HG03025 (cell line): ENCODE data around the gene LDLRAD3.
"Not testable (repeated sequence)": the region's sequence is repeated elsewhere in the genome, so short reads cannot be mapped to it uniquely, and the experiment has no call there.

Experiments
- ATAC-seq: cut with Tn5 transposase; IDR thresholded peaks from one replicate; pipeline ENCODE4 v1.9.1; 2021; ENCODE audit warnings: mild to moderate bottlenecking, moderate library complexity; ENCODE audit not compliant: unreplicated experiment, low FRiP score

LDLRAD3 gene, protein sequence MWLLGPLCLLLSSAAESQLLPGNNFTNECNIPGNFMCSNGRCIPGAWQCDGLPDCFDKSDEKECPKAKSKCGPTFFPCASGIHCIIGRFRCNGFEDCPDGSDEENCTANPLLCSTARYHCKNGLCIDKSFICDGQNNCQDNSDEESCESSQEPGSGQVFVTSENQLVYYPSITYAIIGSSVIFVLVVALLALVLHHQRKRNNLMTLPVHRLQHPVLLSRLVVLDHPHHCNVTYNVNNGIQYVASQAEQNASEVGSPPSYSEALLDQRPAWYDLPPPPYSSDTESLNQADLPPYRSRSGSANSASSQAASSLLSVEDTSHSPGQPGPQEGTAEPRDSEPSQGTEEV

DNA sequence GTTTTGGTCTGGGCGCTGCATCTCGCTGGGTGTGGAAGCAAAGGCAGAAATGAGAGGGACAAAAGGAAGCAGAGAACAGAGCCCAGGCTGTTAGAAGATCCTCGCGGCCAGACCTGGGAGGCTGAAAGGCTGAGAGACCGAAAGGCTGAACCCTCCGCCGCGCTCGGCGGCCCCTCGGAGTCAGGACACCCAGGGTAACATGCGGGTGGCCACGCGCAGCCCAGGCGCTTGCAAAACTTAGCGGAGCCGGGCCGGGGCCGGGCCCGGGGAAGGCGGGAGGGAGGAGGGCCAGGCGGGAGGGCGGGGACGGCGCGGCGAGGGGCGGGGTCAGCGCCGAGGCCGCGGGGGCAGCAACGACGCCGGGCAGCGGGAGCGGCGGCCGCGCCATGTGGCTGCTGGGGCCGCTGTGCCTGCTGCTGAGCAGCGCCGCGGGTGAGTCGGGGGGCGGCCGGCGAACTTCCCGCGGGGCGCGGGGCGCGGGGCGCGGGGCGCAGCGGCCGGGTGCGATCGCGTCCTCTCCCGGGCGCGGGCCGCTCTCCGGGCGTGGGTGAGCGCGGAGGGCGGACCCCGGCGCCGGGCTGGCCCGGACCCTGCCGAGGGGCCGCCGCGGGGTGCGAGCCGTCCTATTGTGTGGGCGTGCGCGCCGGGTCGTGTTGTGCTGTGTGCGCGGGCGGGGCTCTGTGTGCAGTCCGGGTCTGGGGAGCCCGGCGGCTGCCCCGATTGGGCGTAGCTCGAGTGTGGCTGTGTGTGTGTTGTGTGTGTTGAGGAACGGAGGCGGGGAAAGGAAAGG, at the start of gene LDLRAD3:
Gene LDLRAD3 (plus strand): TSS at position 350 of the 790 bp plus-strand sequence. CDS start 37 bp downstream, at position 387.
- ATAC-seq: peak; percentile 52

DNA sequence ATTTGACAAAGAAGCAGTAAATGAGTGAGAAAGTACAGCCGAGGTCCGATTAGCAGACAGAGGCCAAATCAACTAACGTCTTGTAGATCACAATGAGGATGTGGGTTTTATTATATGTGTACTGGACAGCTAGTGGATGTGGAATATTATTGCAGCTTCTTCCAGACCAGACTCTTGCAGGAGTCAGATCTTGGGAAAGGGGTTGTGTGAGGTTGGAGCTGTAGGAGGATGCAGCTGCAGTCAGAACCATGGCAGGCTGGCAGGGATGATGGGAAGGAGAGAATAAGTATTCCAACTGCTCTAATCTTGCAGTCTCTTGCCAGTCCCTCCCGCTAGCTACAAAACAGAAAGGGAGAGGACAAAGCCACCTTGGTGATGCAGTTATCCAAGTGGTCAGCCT, 46.8 kb upstream of the LDLRAD3 start:
- ATAC-seq: no peak

DNA sequence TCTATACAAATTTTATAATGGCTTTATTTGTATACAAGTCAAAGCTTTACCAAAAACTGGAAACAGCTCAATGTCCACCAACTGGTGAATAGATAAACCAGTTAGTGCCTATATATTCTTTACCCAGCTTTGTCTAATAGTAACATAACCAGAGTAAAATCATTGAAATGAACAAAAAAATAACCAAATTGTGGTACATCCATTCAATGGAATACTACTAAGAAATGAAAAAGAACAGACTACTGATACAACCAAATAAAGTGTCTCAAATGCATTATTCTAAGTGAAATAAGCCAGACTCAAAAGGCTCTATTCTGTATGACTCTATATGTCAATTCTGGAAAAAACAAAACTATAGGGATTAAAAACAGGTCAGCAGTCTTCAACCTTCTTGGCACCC, 40.9 kb upstream of the LDLRAD3 start:
- no peak for ATAC-seq

DNA sequence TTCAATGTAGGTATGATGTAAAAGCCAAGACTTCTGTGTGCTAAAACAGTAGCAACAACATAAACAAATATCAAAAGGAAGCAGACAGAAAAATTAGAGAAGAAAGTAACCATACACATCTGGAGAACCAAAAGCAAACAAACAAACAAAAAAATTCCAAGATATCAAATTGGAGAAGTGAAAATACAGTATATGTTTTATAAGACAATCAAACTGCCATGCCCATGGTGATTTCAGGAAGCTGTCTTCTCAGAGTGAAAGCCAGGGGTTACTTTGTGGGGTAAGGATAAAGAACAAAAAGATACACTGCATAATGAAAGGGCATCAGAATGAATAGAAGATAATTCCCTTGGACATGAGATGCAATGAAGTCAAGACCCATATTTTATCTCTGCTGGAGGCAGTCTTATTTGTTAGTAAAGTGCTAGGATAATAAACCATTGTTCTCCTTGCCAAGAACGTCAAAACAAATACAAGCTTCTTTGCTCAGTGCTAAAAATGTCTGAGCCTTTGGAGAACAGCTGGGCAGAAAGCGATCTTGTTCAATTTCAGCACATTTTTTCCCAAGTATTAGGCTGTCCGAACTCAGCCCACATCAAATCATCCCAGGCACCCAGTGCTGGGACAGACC, 38.1 kb upstream of the LDLRAD3 start:
- no peak for ATAC-seq

DNA sequence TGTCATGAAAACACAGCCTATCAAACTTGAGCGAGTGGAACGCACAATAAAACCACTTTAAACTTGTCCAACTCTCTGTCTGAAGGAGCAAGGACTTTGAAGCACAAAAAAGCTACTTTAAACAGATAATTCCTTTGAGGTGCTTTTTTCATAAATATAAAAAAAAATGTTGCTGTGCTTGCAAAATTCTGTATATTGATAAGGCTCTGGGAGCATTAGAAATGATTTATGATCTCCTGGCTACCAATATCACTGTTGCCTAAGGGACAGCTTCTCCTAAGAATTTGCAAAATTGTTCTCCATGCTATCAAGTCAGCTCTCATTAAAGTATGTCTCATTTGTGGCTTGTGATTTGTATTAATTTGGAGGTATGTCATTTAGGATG, 37.6 kb upstream of the LDLRAD3 start:
- ATAC-seq: no peak

DNA sequence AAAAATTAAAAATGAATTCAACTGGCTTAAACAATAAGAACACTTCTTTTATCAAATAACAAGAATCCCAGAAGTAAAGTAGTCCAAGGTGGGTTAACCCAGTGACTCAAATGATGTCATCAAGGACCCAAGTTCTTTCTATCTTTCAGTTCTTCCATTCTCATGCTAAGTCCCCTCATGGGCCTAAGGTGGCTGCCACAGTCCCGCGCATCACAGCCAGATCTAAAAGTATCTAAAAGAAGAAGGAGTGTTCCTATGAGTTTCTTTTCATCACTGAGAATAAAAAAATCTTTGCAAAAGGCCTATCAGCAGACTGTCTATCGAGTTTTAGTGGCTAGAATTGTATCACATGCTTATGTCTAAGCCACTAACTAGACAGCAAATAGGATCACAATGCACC, 37.2 kb upstream of the LDLRAD3 start:
- no peak for ATAC-seq

DNA sequence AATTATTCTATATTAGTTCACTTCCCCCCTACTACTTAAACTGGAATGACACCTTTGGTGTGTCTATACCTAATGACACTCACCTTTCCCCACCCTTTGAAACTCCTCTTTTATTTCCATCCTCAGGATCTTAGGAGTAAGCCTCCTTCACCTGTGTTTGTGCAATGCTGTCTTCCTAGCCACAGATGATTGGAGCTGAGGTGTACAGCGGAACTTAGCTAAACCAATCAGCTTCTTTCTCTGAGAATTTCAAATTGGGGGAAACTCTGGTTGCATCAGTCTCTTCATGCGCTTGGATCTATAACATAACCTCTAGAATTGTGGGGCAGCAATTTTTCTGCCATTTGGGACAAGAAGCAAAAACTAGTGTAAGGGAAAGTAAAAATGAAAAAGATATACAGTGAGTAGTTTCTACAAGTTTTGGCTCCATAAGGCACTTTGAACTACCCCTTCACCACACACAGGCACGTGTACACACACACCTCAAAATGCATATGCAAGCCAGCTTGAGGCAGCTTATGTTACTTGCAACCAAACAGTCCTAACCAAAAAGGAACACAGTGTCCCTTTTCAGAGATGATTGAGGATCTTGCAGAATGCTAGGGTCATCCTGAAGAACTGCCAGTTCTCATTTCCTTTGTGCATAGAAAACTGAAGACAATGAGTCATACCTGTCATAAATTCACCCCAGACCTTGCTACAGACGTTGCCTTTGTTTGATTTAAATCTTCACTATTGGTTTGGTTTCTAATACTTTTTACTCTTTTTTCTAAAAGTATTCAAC, 36.0 kb upstream of the LDLRAD3 start:
- ATAC-seq: peak; percentile 79

DNA sequence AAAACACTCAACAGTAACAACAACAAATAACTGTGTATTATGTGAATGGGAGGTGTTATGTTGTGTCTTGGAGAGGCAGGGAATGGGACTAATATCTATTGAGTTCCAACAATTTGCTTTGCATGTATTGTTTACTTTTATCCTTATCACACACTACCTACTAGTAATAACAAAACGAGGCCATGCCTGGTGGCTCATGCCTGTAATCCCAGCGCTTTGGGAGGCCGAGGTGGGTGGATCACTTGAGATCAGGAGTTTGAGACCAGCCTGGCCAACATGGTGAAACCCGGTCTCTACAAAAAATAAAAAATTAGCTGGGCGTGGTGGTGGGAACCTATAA, 35.5 kb upstream of the LDLRAD3 start:
- ATAC-seq: not testable (repeated sequence)

DNA sequence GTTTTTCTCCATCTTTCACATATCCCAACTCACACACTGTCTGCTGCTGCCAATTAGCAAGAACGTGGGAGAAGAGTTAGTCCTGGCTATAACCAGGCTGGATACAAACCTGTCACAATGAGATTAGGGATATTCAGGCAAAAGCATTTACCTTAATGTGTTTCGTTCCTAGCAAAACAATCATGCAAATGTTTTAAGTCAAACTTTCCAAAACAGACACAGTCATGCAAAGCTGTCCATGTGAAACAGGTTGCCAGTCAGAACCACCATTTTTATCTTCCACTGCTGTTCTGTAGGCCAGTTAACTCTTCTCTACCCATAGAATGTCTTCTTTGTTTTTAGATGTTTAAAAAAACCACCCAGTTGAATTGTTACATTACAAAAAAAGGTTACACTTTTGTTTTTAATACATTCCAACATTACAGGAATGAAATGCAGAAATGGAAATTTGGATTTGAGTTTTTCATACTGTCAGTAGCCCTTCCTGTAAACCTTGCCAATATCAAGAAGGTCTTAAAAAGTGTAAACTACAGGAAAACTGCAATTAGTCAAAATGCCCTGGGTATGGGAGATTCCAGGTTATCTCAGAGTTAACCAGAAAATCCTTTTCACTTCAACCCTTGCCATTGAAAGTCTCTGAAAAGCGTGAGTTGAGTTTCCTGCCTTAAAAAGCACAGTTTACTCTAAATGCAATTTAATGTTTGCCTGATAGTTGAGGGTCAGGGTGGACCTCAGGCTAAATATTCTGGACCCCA, 34.2 kb upstream of the LDLRAD3 start:
- ATAC-seq: no peak

DNA sequence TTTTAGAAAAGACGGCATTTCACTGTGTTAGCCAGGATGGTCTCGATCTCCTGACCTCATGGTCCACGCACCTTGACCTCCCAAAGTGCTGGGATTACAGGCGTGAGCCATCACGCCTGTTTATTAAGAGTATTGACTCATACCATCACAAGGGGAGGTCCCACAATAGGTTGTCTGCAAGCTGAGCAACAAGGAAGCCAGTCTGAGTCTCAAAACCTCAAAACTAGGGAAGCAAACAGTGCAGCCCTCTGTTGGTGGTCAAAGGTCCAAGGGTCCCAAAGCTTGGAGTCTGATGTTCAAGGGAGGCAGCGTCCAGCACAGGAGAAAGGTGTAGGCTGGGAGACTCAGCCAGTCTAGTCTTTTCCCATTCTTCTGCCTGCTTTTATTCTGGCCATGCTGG, 32.8 kb upstream of the LDLRAD3 start:
- no peak for ATAC-seq

DNA sequence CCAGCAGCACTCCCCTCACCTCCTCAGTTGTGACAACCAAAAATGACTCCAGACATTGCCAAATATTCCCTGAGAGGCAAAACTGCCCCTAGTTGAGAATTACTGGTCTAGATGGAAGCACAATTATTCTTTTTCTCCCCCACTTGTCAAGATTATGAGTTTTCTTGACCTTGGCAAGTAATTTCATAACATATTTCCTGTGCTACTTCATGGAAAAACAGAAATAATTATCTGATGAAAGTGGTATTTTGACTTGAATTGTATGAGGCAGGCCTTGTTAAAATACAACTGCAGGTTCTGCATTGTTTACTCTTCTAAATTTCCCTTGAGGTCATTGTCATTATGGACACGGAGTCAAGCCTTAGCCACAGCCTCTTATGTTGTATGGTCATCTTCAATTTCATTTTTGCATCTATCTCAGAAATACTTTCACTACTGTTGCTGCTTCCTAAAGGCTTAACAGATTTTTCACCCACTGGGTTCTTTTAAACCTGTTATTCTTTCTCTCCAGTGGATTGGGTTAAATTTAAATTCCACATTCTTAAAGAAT, 32.2 kb upstream of the LDLRAD3 start:
- no peak for ATAC-seq

DNA sequence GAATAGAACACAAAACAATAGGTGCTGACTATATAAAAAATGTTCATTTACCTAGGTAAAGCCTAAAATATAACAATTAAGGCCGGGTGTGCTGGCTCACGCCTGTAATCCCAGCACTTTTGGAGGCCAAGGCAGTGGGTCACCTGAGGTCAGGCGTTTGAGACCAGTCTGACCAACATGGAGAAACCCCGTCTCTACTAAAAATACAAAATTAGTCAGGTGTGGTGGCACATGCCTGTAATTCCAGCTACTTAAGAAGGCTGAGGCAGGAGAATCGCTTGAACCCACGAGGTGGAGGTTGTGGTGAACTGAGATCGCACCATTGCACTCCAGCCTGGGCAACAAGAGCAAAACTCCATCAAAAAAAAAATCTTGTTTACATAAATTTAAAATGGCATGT, 31.4 kb upstream of the LDLRAD3 start:
- not testable (repeated sequence) for ATAC-seq

DNA sequence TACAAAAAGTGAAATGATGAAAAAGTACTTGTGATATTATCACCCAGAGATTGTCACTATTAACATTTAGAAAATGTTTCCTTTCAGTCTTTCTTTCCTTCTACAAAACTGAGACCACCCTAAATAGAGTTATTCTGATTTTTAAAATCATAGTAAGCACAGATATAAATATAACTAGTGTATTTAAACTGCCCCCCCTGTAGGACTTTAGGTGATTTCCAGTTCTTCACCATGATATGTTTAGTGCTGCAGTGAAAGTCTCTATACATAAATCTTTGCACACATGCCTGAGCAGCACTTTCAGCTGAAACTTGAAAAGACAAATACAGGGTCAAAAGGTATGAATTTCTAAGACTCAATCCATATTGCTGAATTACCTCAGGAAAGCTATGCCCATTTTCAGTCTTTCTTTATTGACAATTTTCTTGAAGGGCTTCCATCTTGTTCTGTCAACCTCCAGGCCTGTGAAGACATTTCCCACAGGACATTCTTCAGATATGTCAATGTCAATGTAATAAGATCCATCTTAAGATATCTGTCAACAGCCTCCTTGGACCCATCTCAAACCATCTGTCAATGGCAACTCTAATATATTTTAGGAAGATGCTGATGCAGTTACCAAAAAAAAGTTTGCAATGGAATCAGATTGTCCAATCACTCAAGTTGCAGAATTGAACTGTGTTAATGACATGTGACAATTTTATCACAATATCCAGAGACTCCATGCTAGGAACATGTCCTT, 30.8 kb upstream of the LDLRAD3 start:
- ATAC-seq: no peak

DNA sequence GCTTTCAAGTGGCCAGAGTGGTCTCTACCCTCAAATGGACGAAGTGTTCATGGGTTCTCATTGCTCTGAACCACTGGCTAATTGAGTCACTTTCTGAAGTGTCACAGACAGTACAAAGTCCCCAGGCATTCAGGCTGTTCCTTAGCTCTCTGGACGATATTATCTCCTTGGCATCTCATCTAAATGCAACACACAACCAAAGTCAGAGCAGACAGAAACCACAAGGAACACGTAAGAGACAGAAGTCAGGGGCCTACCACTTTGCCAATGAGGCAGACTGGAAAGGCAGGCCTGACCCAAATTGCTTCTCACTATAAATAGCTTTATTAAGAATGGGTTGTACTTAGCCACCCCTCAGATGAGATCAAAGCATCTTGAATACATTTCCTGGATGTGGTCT, 29.0 kb upstream of the LDLRAD3 start:
- ATAC-seq: no peak

DNA sequence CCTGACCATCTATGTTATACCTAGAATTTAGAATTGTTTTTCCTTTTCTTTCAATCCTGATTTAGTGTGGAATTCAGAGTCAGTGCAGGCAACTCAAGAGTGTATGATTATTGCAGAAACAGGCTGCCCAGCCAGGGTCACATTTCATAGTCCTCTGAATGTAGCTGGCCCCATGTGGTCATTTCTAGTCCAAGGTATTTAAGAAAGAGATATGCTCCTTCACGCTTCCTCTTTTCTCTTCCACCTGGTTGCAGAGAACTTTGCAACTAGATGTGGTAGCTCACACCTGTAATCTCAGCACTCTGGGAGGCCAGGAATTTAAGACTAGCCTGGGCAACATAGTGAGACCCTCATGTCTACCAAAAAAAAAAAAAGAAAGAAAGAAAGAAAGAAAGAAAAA, 27.6 kb upstream of the LDLRAD3 start:
- no peak for ATAC-seq

DNA sequence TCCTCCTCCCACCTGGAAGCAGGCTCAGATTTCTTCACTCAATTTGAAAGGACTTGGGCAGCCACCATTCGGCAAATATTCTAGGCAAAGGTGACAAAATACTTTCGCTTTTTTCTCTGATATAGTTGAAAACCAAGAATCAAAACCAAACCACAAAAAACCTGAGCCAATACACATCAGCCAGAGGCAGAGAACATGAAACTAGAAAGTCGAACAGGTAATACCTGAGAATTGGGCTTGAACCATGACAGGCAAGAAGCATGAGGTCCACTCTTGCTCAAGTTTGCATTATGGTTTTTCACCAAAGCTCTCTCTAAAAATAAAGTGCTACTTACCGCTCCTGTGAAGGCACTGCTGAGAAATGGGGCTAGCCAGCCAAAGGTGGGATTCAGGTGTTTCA, 26.2 kb upstream of the LDLRAD3 start:
- ATAC-seq: peak; percentile 83

DNA sequence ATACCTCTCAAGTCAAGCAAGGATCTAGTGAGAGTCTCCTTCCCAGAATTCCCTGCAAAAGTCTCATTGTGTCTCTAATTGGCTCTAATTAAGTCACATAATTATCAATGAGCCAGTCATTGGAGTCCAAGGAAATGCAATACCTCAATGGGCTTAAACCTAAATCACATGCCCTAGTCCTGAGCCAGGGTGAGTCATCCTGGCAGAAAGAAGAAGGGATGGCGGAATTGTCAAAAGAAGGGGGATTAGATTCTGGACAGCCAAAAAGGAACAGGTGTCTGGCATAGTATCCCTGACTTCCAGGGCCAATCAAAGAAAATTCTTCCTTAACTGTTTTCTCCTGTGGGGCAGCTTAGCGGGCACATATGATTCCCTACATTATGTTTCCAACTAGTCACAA, 25.1 kb upstream of the LDLRAD3 start:
- ATAC-seq: no peak

DNA sequence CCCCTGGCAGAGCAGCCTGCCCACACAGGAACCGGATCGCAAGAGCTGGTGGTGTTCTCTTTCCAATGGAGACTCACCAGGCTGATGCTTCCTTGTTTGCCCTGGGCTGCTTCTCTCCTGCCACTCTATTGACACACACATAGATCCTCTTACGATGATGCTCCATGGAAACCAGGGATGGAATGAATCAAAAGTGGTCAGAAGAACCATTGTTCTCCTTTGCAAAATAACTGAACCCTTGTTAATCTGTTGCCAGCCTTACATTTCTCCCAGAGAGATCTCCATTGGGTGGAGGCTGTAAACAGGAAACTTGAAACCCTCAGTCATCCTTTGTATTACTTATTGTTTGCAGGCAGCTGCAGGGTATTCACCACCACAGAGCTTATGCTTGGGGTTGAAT, 24.6 kb upstream of the LDLRAD3 start:
- ATAC-seq: no peak

DNA sequence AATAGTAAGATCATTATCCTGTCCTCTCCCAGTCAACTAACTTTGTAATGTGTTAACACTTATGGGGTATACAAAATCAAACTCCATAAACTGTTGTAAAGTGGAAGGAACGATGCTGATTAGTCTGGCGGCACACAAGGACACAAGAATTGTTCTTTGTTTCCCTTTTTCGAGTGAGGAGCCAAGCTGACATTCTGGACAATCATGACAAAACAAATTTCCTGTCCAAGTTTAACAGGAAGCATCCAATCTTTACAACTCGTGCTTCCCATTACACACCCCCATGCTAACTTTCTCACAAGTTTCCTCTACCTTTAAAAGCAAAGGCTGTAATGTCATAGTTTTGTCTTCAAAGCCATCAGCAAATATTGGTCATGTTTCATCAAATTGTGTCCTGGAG, 20.4 kb upstream of the LDLRAD3 start:
- ATAC-seq: no peak
